A204.1 (cell line): ENCODE results near the gene CREB3.

Source experiments
- FAIRE-seq: peaks from 2 replicates; lab custom pipeline; 2012; peaks lifted over from hg19 to GRCh38; lab: Jason Lieb, UNC

Gene CREB3

GRCh38 chr9:35749515-35750255 lies 17.2 kb downstream of the CREB3 start:
- FAIRE-seq = no peak

DNA sequence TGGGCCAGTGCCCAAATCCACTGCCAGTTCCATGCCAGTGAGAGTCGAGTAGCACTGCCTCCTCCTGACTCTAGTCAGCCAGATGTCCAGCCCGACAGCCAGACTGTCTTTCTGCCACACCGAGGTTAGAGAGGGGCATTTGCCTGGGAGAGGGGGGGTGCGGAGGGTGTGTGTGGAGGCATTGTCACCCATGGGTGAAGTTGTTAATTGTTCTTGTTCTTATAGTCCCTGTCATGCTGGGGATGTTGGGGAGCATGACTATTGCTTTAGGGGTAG lies 17.7 kb downstream of the CREB3 start:
- FAIRE-seq = no peak

DNA sequence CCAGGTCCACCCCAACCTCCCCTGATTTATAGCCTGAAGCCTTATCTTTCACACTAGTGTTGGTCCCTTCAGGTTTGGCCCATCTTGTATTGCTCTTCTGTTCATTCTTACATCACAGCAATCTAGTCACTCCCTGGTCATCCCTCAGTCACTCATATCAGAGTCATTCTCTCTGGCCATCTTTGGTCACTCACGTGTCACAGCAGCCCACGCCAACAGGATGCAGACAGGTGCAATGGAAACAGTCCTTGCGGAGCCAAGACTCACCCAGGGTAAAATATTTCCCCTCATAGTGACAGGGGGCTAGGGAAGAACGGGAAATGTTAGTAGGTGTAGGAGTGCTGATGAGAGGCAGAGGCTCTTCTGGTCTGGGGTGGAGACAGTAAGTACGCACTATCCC lies 21.0 kb downstream of the CREB3 start:
- no peak for FAIRE-seq

- no peak for FAIRE-seq
Measured at GRCh38 chr9:35754264-35754663, 21.8 kb downstream of the CREB3 start, which contains the start of gene MSMP. Gene MSMP (minus strand): TSS chr9:35754276. CDS start chr9:35754129, 147 bp downstream.

GRCh38 chr9:35755071-35755470 lies 22.6 kb downstream of the CREB3 start:
- no peak for FAIRE-seq

- no peak for FAIRE-seq
Measured at GRCh38 chr9:35756275-35757225, 24.1 kb downstream of the CREB3 start.

DNA sequence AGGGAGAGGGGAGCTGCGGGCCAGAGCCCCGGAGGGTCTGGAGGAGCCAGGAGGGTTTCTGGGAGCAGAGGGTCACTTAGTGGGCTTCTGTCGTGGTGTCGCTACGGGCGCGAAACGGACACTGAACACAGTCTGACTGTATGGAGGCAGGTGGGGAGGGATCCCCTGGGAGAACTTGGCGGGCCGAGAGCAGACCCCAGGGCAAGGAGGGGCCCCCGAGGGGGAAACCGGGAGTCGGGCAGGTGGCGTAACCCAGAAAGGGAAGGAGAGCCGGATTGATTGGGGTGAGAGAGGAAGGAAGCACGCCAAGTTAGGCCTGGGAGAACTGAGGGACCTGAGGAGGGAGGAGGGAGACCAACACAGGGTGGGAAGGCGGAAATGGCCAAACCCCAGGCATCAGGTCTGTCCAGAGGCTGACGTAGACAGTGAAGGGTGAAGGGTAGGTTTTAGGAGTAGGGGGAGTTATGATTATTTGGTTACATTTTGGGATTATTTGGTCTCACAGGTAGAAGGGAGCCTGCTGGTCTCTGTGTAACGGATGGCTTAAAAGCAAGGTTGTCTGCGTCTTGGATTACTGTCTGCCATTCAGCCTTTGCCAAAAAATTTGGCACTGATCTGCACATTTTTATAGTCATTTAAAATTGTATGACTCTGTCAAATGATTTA lies 24.9 kb downstream of the CREB3 start:
- no peak for FAIRE-seq

DNA sequence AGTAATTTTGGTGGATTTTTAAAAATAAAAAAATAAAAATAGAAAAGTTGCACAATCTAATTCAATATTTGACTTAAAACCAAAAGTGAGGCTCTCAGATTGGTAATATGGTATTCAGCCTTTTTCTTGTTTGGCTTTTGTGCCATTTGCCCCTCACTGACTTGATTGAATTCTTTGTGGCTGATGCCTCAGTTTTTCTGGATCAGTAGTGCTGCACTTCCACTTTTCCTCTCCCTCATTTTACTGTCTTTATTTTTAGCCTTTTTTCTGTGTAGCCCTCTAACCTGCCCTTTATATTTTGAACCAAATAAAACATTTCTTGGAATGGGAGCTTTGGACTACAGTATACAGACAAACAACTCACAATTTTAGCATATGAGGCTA lies 25.4 kb downstream of the CREB3 start:
- FAIRE-seq = no peak

- no peak for FAIRE-seq
Measured at GRCh38 chr9:35758475-35759050, 26.1 kb downstream of the CREB3 start.

DNA sequence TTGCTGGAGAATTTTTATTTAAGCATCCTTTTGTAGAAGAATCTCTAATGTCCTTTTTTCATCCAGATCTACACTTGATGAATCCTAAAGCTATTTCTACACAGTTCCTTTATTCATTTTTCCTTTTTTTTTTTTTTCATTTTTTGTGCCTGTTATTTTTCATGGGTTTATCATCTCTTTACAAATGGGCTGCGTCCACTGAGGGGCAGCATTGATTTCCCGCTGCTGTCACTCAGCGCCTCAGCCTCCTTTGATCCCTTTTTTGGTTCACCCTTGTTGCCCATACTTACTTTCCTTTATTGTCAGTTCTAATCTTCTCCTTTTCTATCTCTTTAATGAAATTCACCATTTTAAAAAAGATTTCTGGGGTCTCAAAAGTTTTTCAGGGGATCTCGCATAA lies 27.3 kb downstream of the CREB3 start:
- FAIRE-seq = no peak

DNA sequence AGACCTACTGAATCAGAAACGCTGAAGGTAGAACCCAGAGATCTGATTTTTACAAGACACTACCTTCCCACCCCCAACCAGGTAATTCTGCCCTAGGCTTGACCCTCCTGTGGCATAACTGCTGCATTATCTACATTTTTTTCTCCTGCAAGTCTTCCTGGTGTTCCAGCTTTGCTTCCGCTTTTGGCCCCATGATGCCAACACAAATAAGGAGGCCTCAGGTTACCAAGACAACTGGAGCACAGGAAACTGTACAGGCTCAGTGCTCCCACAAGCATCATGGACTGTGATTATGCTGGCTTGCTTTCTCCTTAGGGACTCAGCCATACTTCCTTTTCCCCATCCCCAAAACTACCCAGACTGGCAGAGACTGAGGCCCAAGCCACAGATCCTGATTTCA lies 28.2 kb downstream of the CREB3 start:
- no peak for FAIRE-seq

- FAIRE-seq = no peak
Measured at GRCh38 chr9:35763181-35763580, 30.7 kb downstream of the CREB3 start.

DNA sequence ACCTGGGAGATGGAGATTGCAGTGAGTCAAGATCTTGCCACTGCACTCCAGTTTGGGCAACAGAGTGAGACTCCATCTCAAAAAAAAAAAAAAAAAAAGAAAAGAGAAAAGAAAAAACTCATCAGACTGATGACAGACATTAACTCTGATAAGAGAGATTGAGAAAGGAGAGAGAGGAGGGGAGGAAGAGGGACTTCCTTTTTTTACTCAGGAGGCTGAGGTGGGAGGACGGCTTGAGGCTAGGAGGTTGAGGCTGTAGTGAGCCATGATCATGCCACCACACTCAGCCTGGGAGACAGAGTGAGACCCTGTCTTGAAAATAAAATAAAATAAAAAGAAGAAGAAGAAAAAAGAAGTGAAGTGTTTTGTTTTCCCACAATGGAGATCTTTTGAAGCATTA lies 31.3 kb downstream of the CREB3 start:
- FAIRE-seq = no peak

DNA sequence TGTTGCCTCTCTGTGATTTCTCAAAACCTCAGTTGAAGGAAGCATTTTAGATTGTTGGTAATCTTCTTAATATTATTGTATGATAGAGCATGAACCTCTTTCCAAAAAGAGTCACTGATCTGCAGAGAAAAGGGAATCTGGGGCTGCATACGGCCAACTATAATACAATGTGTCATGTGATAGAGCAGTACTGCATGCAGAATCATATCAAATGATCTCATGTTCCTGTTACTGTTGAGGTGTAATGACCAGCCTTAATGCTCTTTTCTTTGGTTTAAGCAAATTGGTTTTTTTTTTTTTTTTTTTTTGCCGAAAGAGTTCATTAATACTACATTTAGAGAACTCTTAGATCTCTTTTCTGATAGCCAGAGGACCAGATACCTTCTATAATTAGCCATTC lies 34.5 kb downstream of the CREB3 start:
- FAIRE-seq = no peak

DNA sequence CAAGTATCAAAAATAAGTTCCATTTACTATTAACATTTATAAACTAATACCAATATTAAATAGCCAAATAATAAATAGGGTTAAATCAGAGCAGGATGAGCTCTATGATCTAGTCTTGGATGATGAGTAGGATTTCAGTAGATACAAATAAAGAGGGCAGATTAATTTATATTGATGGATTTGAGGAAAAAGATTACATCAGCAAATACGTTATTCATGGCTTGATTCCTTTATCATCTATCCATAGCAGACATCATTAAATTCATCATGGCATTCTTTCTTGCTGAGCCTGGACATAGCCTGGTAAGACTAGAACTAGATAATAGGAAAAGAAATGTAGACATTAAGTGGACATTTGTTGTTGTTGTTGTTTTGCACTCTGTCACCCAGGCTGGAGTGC lies 35.0 kb downstream of the CREB3 start:
- no peak for FAIRE-seq

- no peak for FAIRE-seq
Measured at GRCh38 chr9:35769763-35770162, 37.3 kb downstream of the CREB3 start.

DNA sequence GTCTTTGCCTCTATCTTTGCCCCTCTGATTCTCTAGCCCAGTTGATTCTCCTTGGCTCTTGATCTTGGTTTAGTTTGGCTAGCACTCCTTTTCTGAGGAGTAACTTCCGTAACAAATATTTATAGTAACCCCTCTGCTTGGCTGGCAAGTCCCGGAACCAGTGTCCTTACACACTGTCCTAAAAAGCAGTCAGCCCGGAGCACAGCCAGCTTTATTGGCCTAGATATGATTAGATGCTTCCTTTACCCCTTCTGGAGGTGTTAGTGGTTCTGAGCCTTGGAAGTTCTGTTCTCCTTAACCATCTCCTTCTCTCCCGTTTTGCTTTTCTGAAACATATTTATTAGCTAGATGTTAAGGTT lies 38.6 kb downstream of the CREB3 start:
- no peak for FAIRE-seq

DNA sequence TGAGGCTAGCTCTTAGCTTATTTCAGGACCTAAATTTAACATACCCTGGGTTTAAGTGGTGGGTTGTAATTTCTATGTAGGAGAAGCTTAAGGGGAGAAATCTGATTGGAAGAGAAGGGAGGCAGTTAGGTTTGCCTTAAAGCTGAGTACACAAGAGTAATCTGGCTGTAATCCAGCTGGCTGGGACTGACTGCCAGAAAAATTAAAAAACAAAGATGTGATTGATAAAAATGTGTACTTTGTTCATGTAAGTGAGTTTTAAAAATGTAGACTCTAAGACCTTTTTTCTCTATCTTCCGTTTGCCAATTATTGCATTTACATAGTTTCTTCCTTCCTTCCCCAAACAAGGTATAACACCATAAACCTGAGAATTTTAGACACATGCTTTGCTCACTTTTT lies 39.1 kb downstream of the CREB3 start:
- FAIRE-seq = no peak

GRCh38 chr9:35771943-35772342 lies 39.5 kb downstream of the CREB3 start:
- no peak for FAIRE-seq

DNA sequence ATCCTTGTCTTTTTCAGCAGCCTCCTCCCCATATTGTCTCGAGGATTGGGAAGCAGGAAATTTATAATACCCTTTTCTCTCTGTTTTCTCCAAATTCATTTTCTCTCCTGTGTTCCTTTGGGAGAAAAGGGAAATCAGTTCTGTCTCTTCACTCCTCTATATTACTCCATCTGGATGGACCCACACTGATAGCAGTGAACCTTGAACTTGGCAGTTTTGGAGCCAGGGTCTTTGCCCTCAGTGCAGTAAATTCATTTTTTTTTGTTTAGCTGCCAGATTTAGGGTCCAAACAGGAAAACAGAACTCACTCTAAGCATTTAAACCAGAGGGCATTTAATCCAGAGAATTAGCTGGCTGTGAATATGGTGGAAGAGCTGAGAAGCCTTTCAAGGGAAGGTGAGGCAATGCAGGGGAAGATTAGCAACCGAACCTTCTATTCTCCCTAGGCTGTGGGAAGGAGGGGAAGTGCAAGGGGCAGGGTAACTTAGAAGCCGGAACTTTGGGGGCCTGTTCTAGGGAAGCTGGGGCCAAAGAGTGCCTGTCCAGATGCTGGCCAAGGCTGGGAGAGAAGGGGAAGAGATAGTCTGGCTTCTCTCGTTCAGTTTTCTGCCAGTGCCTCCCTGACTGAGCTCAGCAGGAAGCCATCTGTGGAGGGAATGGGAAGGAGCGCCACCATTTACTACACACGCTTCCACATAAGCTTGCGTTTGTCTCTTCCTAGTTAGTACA lies 42.6 kb downstream of the CREB3 start:
- FAIRE-seq = no peak

GRCh38 chr9:35776018-35776417 lies 43.6 kb downstream of the CREB3 start:
- no peak for FAIRE-seq

DNA sequence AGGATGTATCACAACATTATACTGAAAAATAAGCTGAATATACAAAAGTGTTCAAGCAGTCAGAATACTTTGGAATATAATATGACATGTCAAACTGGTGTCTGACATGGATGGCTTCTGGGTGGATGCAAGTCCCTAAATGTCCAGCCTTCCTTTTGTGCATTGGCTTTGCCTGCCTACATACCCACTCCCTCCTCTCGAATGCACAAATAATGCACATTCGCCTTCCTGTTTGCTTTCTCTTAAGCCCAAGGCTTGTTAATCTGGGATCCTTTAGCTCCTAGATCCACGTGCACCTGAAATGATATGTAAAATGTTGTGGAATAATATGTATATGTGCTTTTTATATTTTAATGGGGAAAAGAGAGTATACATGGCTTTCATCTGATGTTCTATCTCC lies 46.0 kb downstream of the CREB3 start:
- no peak for FAIRE-seq
